ENCODE results near the gene RNF40. TPM values are rescaled to one million over a fixed set of nuclear protein-coding genes. Genes with fewer than 3 reads are reported as not detected.

RNF40 gene
- total RNA-seq, 2 donors from 2014 or later, result 109 to 112 TPM

DNA sequence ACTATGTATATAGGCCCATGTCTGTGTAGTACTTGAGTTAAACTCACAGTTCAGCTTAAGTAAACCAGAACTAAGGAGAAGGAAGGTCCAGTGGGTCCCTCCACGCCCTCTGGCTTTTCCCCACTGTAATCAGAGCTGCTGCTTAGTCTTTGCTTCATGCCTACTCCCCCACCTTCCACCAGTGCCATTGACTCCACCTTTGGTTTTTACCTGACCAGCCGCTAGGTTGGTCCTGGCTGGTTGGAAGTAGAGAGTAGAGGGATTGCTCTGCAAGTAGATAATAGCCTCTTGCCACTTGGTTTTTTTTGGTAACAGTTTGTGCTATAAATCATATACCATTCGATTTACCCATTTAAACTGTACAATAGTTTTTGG, 36.7 kb upstream of the RNF40 start:
- TF ChIP-seq CTCF (IDR thresholded peaks at IDR 0.05), result no peak

DNA sequence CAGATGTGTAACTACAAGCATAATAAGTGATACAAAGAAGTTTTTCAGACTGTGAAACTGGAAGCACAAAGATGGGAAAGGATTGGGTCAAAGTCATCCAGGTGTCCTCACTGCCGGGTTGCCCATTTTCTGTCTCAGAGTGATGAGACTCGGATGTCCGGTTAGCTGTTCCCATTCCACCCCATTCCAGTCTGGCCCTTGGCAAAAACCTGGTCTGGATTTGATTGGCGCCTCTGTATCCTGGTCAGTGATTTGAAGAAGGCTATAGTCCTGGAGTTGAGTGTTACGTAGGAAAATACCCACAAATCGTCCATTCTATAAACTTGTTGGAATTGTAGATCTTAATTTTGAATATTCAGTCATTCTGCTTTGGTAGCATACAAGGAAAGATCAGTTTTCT, 33.8 kb upstream of the RNF40 start:
- DNase-seq (ENCODE audit: low spot score), result no peak
- no peaks in the 10 kb centered on the region for H3K4me1 ChIP-seq (ENCODE audit: control insufficient read depth in 1 of 2, low read depth in 2 of 2)

More for the DNA sequence above, 36.7 kb upstream of the RNF40 start:
- DNase-seq (ENCODE audit: low spot score) (no peak), ATAC-seq (ENCODE audit: insufficient number of reproducible peaks, low FRiP score, low read depth) (no peak)
- peaks cover 59% of the 10 kb centered on the region for H3K36me3 ChIP-seq
- no peaks in the 10 kb centered on the region for H3K9me3 ChIP-seq
- no peaks in the 10 kb centered on the region for H3K27me3 ChIP-seq (replicated peaks; ENCODE audit: insufficient read depth)
- no peak overlapping the region for H3K27ac ChIP-seq
- H3K4me3 ChIP-seq, result no peak overlapping the region
- no peaks in the 10 kb centered on the region for H3K4me1 ChIP-seq (ENCODE audit: control insufficient read depth in 1 of 2, low read depth in 2 of 2)

GRCh38 chr16:30728899-30729672, 33.0 kb upstream of the RNF40 start:
- no peak overlapping the region for H3K4me3 ChIP-seq
- ATAC-seq (ENCODE audit: insufficient number of reproducible peaks, low FRiP score, low read depth), result no peak
- no peak for TF ChIP-seq CTCF (IDR thresholded peaks at IDR 0.05)
- peaks cover 56% of the 10 kb centered on the region for H3K36me3 ChIP-seq
- no peak for DNase-seq (ENCODE audit: low spot score)
- no peak overlapping the region for H3K27ac ChIP-seq
- H3K27me3 ChIP-seq (replicated peaks; ENCODE audit: insufficient read depth), result no peaks in the 10 kb centered on the region
- H3K4me1 ChIP-seq (ENCODE audit: control insufficient read depth in 1 of 2, low read depth in 2 of 2), result no peaks in the 10 kb centered on the region
- H3K9me3 ChIP-seq, result no peaks in the 10 kb centered on the region

More for the DNA sequence above, 33.8 kb upstream of the RNF40 start:
- Histone ChIP-seq H3K36me3 (peaks cover 55% of the 10 kb centered on the region), H3K27ac (no peak overlapping the region), H3K9me3 (no peaks in the 10 kb centered on the region), H3K27me3 (replicated peaks; ENCODE audit: insufficient read depth) (no peaks in the 10 kb centered on the region), H3K4me3 (no peak overlapping the region)
- ATAC-seq (ENCODE audit: insufficient number of reproducible peaks, low FRiP score, low read depth), result no peak
- TF ChIP-seq CTCF (IDR thresholded peaks at IDR 0.05), result no peak

DNA sequence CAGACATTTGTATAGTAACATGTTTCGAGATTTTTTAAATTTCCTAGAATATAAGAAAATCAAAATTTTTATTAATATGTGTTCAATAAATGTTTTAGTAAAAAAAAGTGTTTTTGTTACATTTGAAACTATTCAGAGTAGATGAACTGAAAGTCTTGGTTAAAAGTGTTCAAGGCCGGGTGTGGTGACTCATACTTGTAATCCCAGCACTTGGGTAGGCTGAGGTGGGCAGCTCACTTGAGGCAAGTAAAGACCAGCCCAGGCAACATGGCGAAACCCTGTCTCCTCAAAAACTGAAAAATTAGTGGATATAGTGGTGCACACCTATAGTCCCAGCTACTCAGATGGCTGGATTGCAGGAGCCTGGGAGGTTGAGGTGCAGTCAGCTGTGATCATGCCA, 30.7 kb upstream of the RNF40 start:
- Histone ChIP-seq H3K36me3 (peaks cover 68% of the 10 kb centered on the region), H3K9me3 (no peaks in the 10 kb centered on the region), H3K4me1 (ENCODE audit: control insufficient read depth in 1 of 2, low read depth in 2 of 2) (no peaks in the 10 kb centered on the region), H3K27ac (no peak overlapping the region), H3K27me3 (replicated peaks; ENCODE audit: insufficient read depth) (no peaks in the 10 kb centered on the region), H3K4me3 (no peak overlapping the region)
- no peak for TF ChIP-seq CTCF (IDR thresholded peaks at IDR 0.05)
- no peak for DNase-seq (ENCODE audit: low spot score)
- ATAC-seq (ENCODE audit: insufficient number of reproducible peaks, low FRiP score, low read depth), result no peak

DNA sequence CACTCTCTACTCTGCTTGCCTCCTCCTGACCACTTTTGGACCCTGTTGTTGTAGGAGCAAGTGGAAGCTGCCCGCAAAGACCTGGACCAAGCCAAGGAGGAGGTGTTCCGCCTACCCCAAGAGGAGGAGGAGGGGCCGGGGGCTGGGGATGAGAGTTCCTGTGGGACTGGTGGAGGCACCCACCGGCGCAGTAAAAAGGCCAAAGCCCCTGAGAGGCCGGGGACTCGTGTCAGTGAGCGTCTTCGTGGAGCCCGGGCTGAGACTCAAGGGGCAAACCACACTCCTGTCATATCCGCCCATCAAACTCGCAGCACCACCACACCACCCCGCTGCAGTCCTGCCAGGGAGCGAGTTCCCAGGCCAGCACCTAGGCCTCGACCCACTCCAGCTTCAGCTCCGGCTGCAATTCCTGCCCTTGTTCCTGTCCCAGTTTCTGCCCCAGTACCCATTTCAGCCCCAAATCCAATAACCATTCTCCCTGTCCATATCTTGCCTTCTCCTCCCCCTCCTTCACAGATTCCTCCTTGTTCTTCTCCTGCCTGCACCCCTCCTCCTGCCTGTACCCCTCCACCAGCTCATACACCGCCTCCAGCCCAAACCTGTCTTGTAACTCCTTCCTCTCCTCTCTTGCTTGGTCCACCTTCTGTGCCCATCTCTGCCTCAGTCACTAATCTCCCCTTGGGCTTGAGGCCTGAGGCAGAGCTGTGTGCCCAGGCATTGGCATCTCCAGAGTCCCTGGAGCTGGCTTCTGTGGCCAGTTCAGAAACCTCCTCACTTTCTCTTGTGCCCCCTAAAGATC, 24.9 kb upstream of the RNF40 start:
- ATAC-seq (ENCODE audit: insufficient number of reproducible peaks, low FRiP score, low read depth) (no peak), DNase-seq (ENCODE audit: low spot score) (no peak)
- H3K9me3 ChIP-seq, result no peaks in the 10 kb centered on the region
- H3K4me1 ChIP-seq (ENCODE audit: control insufficient read depth in 1 of 2, low read depth in 2 of 2), result peaks cover 13 to 23% of the 10 kb centered on the region in 2 donors
- H3K27ac ChIP-seq, result no peak overlapping the region
- H3K36me3 ChIP-seq, result peaks cover 69% of the 10 kb centered on the region
- H3K27me3 ChIP-seq (replicated peaks; ENCODE audit: insufficient read depth), result no peaks in the 10 kb centered on the region
- TF ChIP-seq CTCF (IDR thresholded peaks at IDR 0.05), result no peak
- H3K4me3 ChIP-seq, result no peak overlapping the region

Data from thoracic aorta (tissue), 2 donors.